WTC11 (cell line): Measurements from ENCODE around the gene BNC2. TPM values are rescaled to one million over a fixed set of nuclear protein-coding genes. Genes with fewer than 3 reads are reported as not detected.

Experiments
- ATAC-seq: fragments of 200-7000 bp; cut with Tn5 transposase; 2 replicates; pipeline ENCODE4 v1.10.0; 2021; ENCODE audit warnings: mild to moderate bottlenecking, moderate library complexity
- CTCF ChIA-PET: fragments of 300-600 bp; sonication (Branson Sonifier 250); formaldehyde crosslinking; loops from one replicate; lab custom pipeline; 2021; ENCODE audit warnings: antibody characterized with exemption; lab: Charles Lee
- POLR2A ChIA-PET: fragments of 350-600 bp; sonication (Branson Sonifier 250); formaldehyde crosslinking; loops from one replicate; lab custom pipeline; 2021; ENCODE audit warnings: antibody characterized with exemption; lab: Charles Lee
- DNase-seq: peaks from one replicate; pipeline ENCODE4 v3.0.0; 2021; ENCODE audit warnings: low spot score
- H3K27ac Mint-ChIP-seq: 2 replicates; pipeline ENCODE4 v1.8.0; 2021; ENCODE audit warnings: mixed read lengths
- H3K27me3 Mint-ChIP-seq: 2 replicates; pipeline ENCODE4 v1.8.0; 2021; ENCODE audit warnings: low read depth, mild to moderate bottlenecking, moderate library complexity, mixed read lengths
- H3K36me3 Mint-ChIP-seq: 2 replicates; pipeline ENCODE4 v1.8.0; 2021; ENCODE audit warnings: mixed read lengths
- H3K4me1 Mint-ChIP-seq: 2 replicates; pipeline ENCODE4 v1.8.0; 2022; ENCODE audit warnings: mixed read lengths
- H3K4me3 Mint-ChIP-seq: 2 replicates; pipeline ENCODE4 v1.8.0; 2021; ENCODE audit warnings: mild to moderate bottlenecking, moderate library complexity, mixed read lengths
- H3K9me3 Mint-ChIP-seq: 2 replicates; pipeline ENCODE4 v1.8.0; 2021; ENCODE audit warnings: mixed read lengths
- AR ChIP-seq: fragments of 250-450 bp; sonication (Bioruptor Pico); IDR thresholded peaks from 2 replicates; pipeline ENCODE4 v1.9.0; 2021; ENCODE audit warnings: mild to moderate bottlenecking
- CREB1 ChIP-seq: sonication (generic); formaldehyde crosslinking; IDR thresholded peaks from 2 replicates; pipeline ENCODE4 v1.8.0; 2023; ENCODE audit warnings: mild to moderate bottlenecking, missing genetic modification reagents
- CREM ChIP-seq: sonication (generic); formaldehyde crosslinking; IDR thresholded peaks from 2 replicates; pipeline ENCODE4 v1.8.1; 2022; ENCODE audit warnings: mild to moderate bottlenecking, missing genetic modification reagents, moderate library complexity
- ELF4 ChIP-seq: sonication (generic); formaldehyde crosslinking; IDR thresholded peaks from 2 replicates; pipeline ENCODE4 v1.8.1; 2022; ENCODE audit warnings: low read depth, mild to moderate bottlenecking, moderate library complexity, missing genetic modification reagents
- ETV6 ChIP-seq: sonication (generic); formaldehyde crosslinking; IDR thresholded peaks from 2 replicates; pipeline ENCODE4 v1.8.1; 2022; ENCODE audit warnings: mild to moderate bottlenecking, missing genetic modification reagents
- GRHL2 ChIP-seq: fragments of 250-450 bp; sonication (Bioruptor Pico); IDR thresholded peaks from 2 replicates; pipeline ENCODE4 v1.8.0; 2022; ENCODE audit warnings: mild to moderate bottlenecking, moderate library complexity; ENCODE audit not compliant: insufficient replicate concordance, severe bottlenecking
- IRF2 ChIP-seq: sonication (generic); formaldehyde crosslinking; IDR thresholded peaks from 2 replicates; pipeline ENCODE4 v1.8.0; 2022; ENCODE audit warnings: low read depth, missing genetic modification reagents, borderline replicate concordance
- MXD4 ChIP-seq: fragments of 250-450 bp; sonication (Bioruptor Pico); IDR thresholded peaks from 2 replicates; pipeline ENCODE4 v1.8.0; 2021; ENCODE audit warnings: mild to moderate bottlenecking, moderate library complexity, borderline replicate concordance
- NR2C2 ChIP-seq: sonication (generic); formaldehyde crosslinking; IDR thresholded peaks from 2 replicates; pipeline ENCODE4 v1.8.0; 2022; ENCODE audit warnings: mild to moderate bottlenecking, missing genetic modification reagents
- NR3C1 ChIP-seq: sonication (generic); formaldehyde crosslinking; conservative IDR thresholded peaks from 2 replicates; pipeline ENCODE4 v1.8.1; 2023; ENCODE audit warnings: low read depth, mild to moderate bottlenecking, missing genetic modification reagents
- PRRX2 ChIP-seq: fragments of 250-450 bp; sonication (Bioruptor Pico); IDR thresholded peaks from 2 replicates; pipeline ENCODE4 v1.8.0; 2021; ENCODE audit warnings: mild to moderate bottlenecking
- RORB ChIP-seq: fragments of 250-450 bp; sonication (Bioruptor Pico); IDR thresholded peaks from 2 replicates; pipeline ENCODE4 v1.9.0; 2021; ENCODE audit warnings: mild to moderate bottlenecking
- TCF7 ChIP-seq: sonication (generic); formaldehyde crosslinking; IDR thresholded peaks from 2 replicates; pipeline ENCODE4 v1.8.0; 2022; ENCODE audit warnings: mild to moderate bottlenecking, low read depth, missing genetic modification reagents, moderate library complexity
- TP53 ChIP-seq: sonication (generic); formaldehyde crosslinking; IDR thresholded peaks from 2 replicates; pipeline ENCODE4 v1.8.1; 2023; ENCODE audit warnings: mild to moderate bottlenecking, missing genetic modification reagents
- ZBTB21 ChIP-seq: sonication (generic); formaldehyde crosslinking; IDR thresholded peaks from 2 replicates; pipeline ENCODE4 v1.8.1; 2023; ENCODE audit warnings: mild to moderate bottlenecking, missing genetic modification reagents, borderline replicate concordance
- ZMAT4 ChIP-seq: fragments of 250-450 bp; sonication (Bioruptor Pico); IDR thresholded peaks from 2 replicates; pipeline ENCODE4 v1.9.0; 2021; ENCODE audit warnings: mild to moderate bottlenecking
- ZNF317 ChIP-seq: sonication (generic); formaldehyde crosslinking; IDR thresholded peaks from 2 replicates; pipeline ENCODE4 v1.8.1; 2023; ENCODE audit warnings: low read depth, mild to moderate bottlenecking, moderate library complexity, missing genetic modification reagents, borderline replicate concordance
- total RNA-seq: library from RNA; stranded (reverse); gene quantifications from 3 replicates; pipeline ENCODE4 v1.2.3, GENCODE V29; 2021
- TF ChIP-seq, protein P1 (sequence below): sonication (generic); formaldehyde crosslinking; IDR thresholded peaks from 2 replicates; pipeline ENCODE4 v1.8.1; 2022; ENCODE audit warnings: low read depth, missing genetic modification reagents, borderline replicate concordance
- TF ChIP-seq, protein P2 (sequence below): sonication (generic); formaldehyde crosslinking; IDR thresholded peaks from 2 replicates; pipeline ENCODE4 v1.8.0; 2022; ENCODE audit warnings: missing genetic modification reagents
- TF ChIP-seq, protein P3 (sequence below): sonication (generic); formaldehyde crosslinking; IDR thresholded peaks from 2 replicates; pipeline ENCODE4 v1.8.1; 2023; ENCODE audit warnings: mild to moderate bottlenecking, missing genetic modification reagents, moderate library complexity
- TF ChIP-seq, protein P4 (sequence below): sonication (generic); formaldehyde crosslinking; IDR thresholded peaks from 2 replicates; pipeline ENCODE4 v1.8.1; 2022; ENCODE audit warnings: mild to moderate bottlenecking, missing genetic modification reagents, moderate library complexity, borderline replicate concordance

The BNC2 gene
- total RNA-seq, 1 experiment from 2014 or later: 33.3 TPM

DNA sequence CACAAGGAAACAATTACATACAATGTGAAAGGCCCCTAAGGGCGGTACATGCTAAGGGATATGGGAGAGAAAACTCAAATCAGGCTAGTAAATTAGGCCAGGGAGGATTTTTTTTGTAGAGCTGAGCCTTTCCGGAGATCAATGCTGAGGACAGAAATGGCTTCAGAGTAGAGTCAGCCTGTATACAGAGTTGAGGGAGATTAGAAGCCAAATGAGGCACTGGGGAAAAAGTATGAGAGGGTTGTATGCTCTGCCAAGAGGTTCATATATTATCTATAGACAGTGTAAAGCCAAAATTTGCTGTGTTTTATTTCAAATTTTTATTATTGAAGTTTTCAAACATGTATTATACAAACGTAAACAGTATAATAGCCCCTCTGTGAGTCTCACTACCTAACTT is 103.1 kb downstream of the BNC2 start (continued):
- TF ChIP-seq ZNF317 (CRISPR knock-in tag): no peak
- no peak for TF ChIP-seq AR (CRISPR knock-in tag)
- no peak for TF ChIP-seq ELF4 (CRISPR knock-in tag)
- no peak for TF ChIP-seq ZBTB21 (CRISPR knock-in tag)
- TF ChIP-seq, protein P1, sequence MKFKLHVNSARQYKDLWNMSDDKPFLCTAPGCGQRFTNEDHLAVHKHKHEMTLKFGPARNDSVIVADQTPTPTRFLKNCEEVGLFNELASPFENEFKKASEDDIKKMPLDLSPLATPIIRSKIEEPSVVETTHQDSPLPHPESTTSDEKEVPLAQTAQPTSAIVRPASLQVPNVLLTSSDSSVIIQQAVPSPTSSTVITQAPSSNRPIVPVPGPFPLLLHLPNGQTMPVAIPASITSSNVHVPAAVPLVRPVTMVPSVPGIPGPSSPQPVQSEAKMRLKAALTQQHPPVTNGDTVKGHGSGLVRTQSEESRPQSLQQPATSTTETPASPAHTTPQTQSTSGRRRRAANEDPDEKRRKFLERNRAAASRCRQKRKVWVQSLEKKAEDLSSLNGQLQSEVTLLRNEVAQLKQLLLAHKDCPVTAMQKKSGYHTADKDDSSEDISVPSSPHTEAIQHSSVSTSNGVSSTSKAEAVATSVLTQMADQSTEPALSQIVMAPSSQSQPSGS (CRISPR knock-in tag): no peak
- TF ChIP-seq ZMAT4 (CRISPR knock-in tag): no peak
- no peak for TF ChIP-seq NR3C1 (CRISPR knock-in tag)
- no peak for TF ChIP-seq ETV6
- TF ChIP-seq TCF7: no peak

DNA sequence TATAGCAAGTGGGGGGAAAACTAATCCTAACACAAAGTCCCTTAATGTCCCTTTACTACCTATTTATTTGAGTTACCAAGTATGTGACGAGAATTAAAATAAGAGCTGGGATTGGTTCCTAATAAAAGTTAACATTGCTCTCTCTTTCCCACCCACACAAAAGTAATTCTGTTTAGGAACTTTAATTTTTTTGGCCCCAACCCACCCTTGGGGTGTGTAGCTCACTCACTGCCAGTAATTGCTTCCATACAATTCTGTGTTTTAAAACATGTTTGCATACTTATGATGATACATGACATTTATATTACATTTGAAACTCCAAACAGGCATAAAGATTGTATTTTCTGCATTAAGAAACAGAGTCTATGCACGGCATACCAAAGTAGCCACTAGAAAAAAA is 106.5 kb downstream of the BNC2 start:
- ChIA-PET POLR2A (interaction anchor here (0.6 kb wide), 1 partner anchor 585 kb away, joined by 3 read pairs; no protein-coding TSS in a partner anchor), CTCF (no interaction called here)
- Mint-ChIP-seq H3K9me3 (peaks cover 5% of the 10 kb centered on the region), H3K4me1 (peaks cover 36% of the 10 kb centered on the region), H3K36me3 (no peaks in the 10 kb centered on the region), H3K27ac (no peak overlapping the region), H3K4me3 (no peak overlapping the region), H3K27me3 (no peaks in the 10 kb centered on the region)
- DNase-seq (no peak), ATAC-seq (no peak)
- TF ChIP-seq, protein P2, sequence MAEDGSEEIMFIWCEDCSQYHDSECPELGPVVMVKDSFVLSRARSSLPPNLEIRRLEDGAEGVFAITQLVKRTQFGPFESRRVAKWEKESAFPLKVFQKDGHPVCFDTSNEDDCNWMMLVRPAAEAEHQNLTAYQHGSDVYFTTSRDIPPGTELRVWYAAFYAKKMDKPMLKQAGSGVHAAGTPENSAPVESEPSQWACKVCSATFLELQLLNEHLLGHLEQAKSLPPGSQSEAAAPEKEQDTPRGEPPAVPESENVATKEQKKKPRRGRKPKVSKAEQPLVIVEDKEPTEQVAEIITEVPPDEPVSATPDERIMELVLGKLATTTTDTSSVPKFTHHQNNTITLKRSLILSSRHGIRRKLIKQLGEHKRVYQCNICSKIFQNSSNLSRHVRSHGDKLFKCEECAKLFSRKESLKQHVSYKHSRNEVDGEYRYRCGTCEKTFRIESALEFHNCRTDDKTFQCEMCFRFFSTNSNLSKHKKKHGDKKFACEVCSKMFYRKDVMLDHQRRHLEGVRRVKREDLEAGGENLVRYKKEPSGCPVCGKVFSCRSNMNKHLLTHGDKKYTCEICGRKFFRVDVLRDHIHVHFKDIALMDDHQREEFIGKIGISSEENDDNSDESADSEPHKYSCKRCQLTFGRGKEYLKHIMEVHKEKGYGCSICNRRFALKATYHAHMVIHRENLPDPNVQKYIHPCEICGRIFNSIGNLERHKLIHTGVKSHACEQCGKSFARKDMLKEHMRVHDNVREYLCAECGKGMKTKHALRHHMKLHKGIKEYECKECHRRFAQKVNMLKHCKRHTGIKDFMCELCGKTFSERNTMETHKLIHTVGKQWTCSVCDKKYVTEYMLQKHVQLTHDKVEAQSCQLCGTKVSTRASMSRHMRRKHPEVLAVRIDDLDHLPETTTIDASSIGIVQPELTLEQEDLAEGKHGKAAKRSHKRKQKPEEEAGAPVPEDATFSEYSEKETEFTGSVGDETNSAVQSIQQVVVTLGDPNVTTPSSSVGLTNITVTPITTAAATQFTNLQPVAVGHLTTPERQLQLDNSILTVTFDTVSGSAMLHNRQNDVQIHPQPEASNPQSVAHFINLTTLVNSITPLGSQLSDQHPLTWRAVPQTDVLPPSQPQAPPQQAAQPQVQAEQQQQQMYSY (CRISPR knock-in tag): no peak
- TF ChIP-seq CREB1 (CRISPR knock-in tag) (no peak), RORB (no peak), NR2C2 (no peak), CREM (CRISPR knock-in tag) (no peak), IRF2 (no peak), MXD4 (no peak), GRHL2 (CRISPR knock-in tag) (no peak), ELF4 (CRISPR knock-in tag) (no peak), TP53 (CRISPR knock-in tag) (no peak), PRRX2 (CRISPR knock-in tag) (no peak)
- TF ChIP-seq, protein P3, sequence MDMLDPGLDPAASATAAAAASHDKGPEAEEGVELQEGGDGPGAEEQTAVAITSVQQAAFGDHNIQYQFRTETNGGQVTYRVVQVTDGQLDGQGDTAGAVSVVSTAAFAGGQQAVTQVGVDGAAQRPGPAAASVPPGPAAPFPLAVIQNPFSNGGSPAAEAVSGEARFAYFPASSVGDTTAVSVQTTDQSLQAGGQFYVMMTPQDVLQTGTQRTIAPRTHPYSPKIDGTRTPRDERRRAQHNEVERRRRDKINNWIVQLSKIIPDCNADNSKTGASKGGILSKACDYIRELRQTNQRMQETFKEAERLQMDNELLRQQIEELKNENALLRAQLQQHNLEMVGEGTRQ (CRISPR knock-in tag): no peak
- TF ChIP-seq, protein P4, sequence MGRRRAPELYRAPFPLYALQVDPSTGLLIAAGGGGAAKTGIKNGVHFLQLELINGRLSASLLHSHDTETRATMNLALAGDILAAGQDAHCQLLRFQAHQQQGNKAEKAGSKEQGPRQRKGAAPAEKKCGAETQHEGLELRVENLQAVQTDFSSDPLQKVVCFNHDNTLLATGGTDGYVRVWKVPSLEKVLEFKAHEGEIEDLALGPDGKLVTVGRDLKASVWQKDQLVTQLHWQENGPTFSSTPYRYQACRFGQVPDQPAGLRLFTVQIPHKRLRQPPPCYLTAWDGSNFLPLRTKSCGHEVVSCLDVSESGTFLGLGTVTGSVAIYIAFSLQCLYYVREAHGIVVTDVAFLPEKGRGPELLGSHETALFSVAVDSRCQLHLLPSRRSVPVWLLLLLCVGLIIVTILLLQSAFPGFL (CRISPR knock-in tag): no peak
